PFSK-1 (cell line): ENCODE measurements around the gene ENTHD1.

ENCODE experiments used
- POLR2AphosphoS5 ChIP-seq: IDR thresholded peaks from 2 replicates; pipeline ENCODE4 v1.6.1; 2012; ENCODE audit warnings: low read depth, mild to moderate bottlenecking, control low read depth, low read length, moderate library complexity
- SIN3A ChIP-seq: IDR thresholded peaks from 2 replicates; pipeline ENCODE4 v1.6.1; 2012; ENCODE audit warnings: mild to moderate bottlenecking, low read length, moderate library complexity, borderline replicate concordance; ENCODE audit not compliant: insufficient read depth
- TAF1 ChIP-seq: IDR thresholded peaks from 2 replicates; pipeline ENCODE4 v1.6.1; 2012; ENCODE audit warnings: low read length, control low read depth, borderline replicate concordance; ENCODE audit not compliant: insufficient read depth
- TF ChIP-seq, protein P1 (sequence below), 2 experiments: IDR thresholded peaks; 2 replicates each; pipeline versions ENCODE4 v1.6.1 to v1.8.0; 2011 to 2012; ENCODE audit warnings: low read depth in 2 of 2, low read length in 2 of 2, control low read depth in 1 of 2, inconsistent platforms in 1 of 2, mild to moderate bottlenecking in 1 of 2, moderate library complexity in 1 of 2; ENCODE audit not compliant: insufficient read depth in 1 of 2

DNA sequence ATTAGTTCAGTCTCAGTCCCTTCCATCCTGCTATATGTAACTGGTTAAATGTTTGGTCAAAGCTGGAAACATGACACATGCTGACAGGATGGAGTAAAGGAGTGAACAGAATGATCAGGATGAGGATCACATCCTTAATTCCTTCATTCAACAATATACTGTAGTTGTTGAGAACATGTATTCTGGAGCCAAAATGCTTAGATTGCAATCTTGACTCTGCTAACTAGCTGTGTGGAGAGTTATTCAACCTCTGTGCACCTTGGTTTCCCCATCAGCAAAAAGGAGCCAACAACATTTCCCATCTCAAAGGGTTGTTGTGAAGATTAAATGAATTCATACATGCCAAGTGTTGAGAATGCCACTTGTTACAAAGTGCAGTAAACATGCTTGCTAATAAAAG, 12.8 kb downstream of the ENTHD1 start:
- no peak for TF ChIP-seq POLR2AphosphoS5
- TF ChIP-seq TAF1, result no peak
- no peak for TF ChIP-seq SIN3A
- TF ChIP-seq, protein P1, sequence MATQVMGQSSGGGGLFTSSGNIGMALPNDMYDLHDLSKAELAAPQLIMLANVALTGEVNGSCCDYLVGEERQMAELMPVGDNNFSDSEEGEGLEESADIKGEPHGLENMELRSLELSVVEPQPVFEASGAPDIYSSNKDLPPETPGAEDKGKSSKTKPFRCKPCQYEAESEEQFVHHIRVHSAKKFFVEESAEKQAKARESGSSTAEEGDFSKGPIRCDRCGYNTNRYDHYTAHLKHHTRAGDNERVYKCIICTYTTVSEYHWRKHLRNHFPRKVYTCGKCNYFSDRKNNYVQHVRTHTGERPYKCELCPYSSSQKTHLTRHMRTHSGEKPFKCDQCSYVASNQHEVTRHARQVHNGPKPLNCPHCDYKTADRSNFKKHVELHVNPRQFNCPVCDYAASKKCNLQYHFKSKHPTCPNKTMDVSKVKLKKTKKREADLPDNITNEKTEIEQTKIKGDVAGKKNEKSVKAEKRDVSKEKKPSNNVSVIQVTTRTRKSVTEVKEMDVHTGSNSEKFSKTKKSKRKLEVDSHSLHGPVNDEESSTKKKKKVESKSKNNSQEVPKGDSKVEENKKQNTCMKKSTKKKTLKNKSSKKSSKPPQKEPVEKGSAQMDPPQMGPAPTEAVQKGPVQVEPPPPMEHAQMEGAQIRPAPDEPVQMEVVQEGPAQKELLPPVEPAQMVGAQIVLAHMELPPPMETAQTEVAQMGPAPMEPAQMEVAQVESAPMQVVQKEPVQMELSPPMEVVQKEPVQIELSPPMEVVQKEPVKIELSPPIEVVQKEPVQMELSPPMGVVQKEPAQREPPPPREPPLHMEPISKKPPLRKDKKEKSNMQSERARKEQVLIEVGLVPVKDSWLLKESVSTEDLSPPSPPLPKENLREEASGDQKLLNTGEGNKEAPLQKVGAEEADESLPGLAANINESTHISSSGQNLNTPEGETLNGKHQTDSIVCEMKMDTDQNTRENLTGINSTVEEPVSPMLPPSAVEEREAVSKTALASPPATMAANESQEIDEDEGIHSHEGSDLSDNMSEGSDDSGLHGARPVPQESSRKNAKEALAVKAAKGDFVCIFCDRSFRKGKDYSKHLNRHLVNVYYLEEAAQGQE (IDR thresholded peaks at IDR 0.05; ENCODE audit: insufficient read depth in 1 of 2, low read depth in 2 of 2, low read length in 2 of 2), result no peak
